Measurements from ENCODE around the gene ZNF627. TPM values are rescaled to one million over a fixed set of nuclear protein-coding genes. Genes with fewer than 3 reads are reported as not detected.

Gene ZNF627
- total and polyA plus RNA-seq, 2 experiments from 2014 or later = 17.5 to 23.0 TPM

- DNase-seq (ENCODE audit: low read depth in 1 of 2, low spot score in 1 of 2) = no peak
- Histone ChIP-seq H3K4me1 (ENCODE audit: low read depth) (no peaks in the 10 kb centered on the region), H3K4me3 (no peak overlapping the region), H3K36me3 (no peaks in the 10 kb centered on the region), H3K27me3 (peaks cover 8% of the 10 kb centered on the region), H3K27ac (no peak overlapping the region), H3K9me3 (ENCODE audit: low read depth) (no peaks in the 10 kb centered on the region)
- TF ChIP-seq CTCF (IDR thresholded peaks at IDR 0.05; ENCODE audit: low read depth, low read length) = no peak
Measured at GRCh38 chr19:11574689-11575088, 22.6 kb upstream of the ZNF627 start.

GRCh38 chr19:11576227-11576626 lies 21.1 kb upstream of the ZNF627 start:
- Histone ChIP-seq H3K27ac (no peak overlapping the region), H3K4me1 (ENCODE audit: low read depth) (no peaks in the 10 kb centered on the region), H3K4me3 (no peak overlapping the region), H3K9me3 (ENCODE audit: low read depth) (no peaks in the 10 kb centered on the region), H3K27me3 (peaks cover 8% of the 10 kb centered on the region), H3K36me3 (no peaks in the 10 kb centered on the region)
- no peak for DNase-seq (ENCODE audit: low read depth in 1 of 2, low spot score in 1 of 2)
- no peak for TF ChIP-seq CTCF (IDR thresholded peaks at IDR 0.05; ENCODE audit: low read depth, low read length)

GRCh38 chr19:11577451-11578257 lies 19.6 kb upstream of the ZNF627 start, which contains the start of gene ACP5:
TSS of gene ACP5 (minus strand) at chr19:11577645. CDS start at chr19:11577317, 328 bp downstream.
- Histone ChIP-seq H3K4me3 (no peak within 1 kb of the TSS), H3K27me3 (peaks cover 8% of the 10 kb centered on the region), H3K4me1 (ENCODE audit: low read depth) (no peaks in the 10 kb centered on the region), H3K9me3 (ENCODE audit: low read depth) (no peaks in the 10 kb centered on the region), H3K27ac (no peak within 1 kb of the TSS), H3K36me3 (no peaks in the 10 kb centered on the region)
- TF ChIP-seq CTCF (IDR thresholded peaks at IDR 0.05; ENCODE audit: low read depth, low read length) = no peak
- DNase-seq (ENCODE audit: low read depth in 1 of 2, low spot score in 1 of 2) = no peak

- no peak for TF ChIP-seq CTCF (IDR thresholded peaks at IDR 0.05; ENCODE audit: low read depth, low read length)
- peak; percentile 20 to 33 for DNase-seq (ENCODE audit: low read depth in 1 of 2, low spot score in 1 of 2)
- Histone ChIP-seq H3K36me3 (no peaks in the 10 kb centered on the region), H3K27me3 (peaks cover 8% of the 10 kb centered on the region), H3K4me1 (ENCODE audit: low read depth) (no peaks in the 10 kb centered on the region), H3K27ac (no peak overlapping the region), H3K4me3 (no peak overlapping the region), H3K9me3 (ENCODE audit: low read depth) (no peaks in the 10 kb centered on the region)
Measured at GRCh38 chr19:11578258-11579142, 18.8 kb upstream of the ZNF627 start.

GRCh38 chr19:11580116-11580515 lies 17.2 kb upstream of the ZNF627 start:
- Histone ChIP-seq H3K9me3 (ENCODE audit: low read depth) (no peaks in the 10 kb centered on the region), H3K4me3 (no peak overlapping the region), H3K27me3 (peaks cover 8% of the 10 kb centered on the region), H3K4me1 (ENCODE audit: low read depth) (no peaks in the 10 kb centered on the region), H3K27ac (no peak overlapping the region), H3K36me3 (no peaks in the 10 kb centered on the region)
- TF ChIP-seq CTCF (IDR thresholded peaks at IDR 0.05; ENCODE audit: low read depth, low read length) = no peak
- DNase-seq (ENCODE audit: low read depth in 1 of 2, low spot score in 1 of 2) = no peak

Measured in cardiac muscle cell (in vitro differentiated cells and primary cell).